HepG2 (cell line): ENCODE measurements around the gene FUOM. TPM values are rescaled to one million over a fixed set of nuclear protein-coding genes. Genes with fewer than 3 reads are reported as not detected.

Experiments used
- FOXA3 ChIP-seq: IDR thresholded peaks from 2 replicates; pipeline ENCODE4 v1.6.1; 2016; ENCODE audit warnings: missing genetic modification reagents, missing compliant biosample characterization
- FOXP4 ChIP-seq: sonication (generic); formaldehyde crosslinking; IDR thresholded peaks from 2 replicates; pipeline ENCODE4 v1.4.0; 2020; ENCODE audit warnings: missing genetic modification reagents
- HOXA3 ChIP-seq: sonication (generic); formaldehyde crosslinking; IDR thresholded peaks from 2 replicates; pipeline ENCODE4 v1.5.0; 2020; ENCODE audit warnings: missing genetic modification reagents
- MEIS2 ChIP-seq: sonication (generic); formaldehyde crosslinking; IDR thresholded peaks from 2 replicates; pipeline ENCODE4 v1.9.0; 2021; ENCODE audit warnings: mild to moderate bottlenecking, missing genetic modification reagents
- MXD3 ChIP-seq: IDR thresholded peaks from 2 replicates; pipeline ENCODE4 v1.6.1; 2016; ENCODE audit warnings: mild to moderate bottlenecking, missing biosample characterization, missing genetic modification reagents
- NFKB2 ChIP-seq: sonication (generic); formaldehyde crosslinking; IDR thresholded peaks from 2 replicates; pipeline ENCODE4 v1.4.0; 2020; ENCODE audit warnings: missing genetic modification reagents, borderline replicate concordance
- PATZ1 ChIP-seq: sonication (generic); formaldehyde crosslinking; IDR thresholded peaks from 2 replicates; pipeline ENCODE4 v1.4.0; 2020; ENCODE audit warnings: missing genetic modification reagents
- PHF8 ChIP-seq: sonication (generic); formaldehyde crosslinking; IDR thresholded peaks from 2 replicates; pipeline ENCODE4 v1.5.0; 2020; ENCODE audit warnings: missing genetic modification reagents
- PRDM15 ChIP-seq: sonication (generic); formaldehyde crosslinking; IDR thresholded peaks from 2 replicates; pipeline ENCODE4 v1.4.0; 2020; ENCODE audit warnings: missing genetic modification reagents
- SP1 ChIP-seq, 2 experiments: fragments of 450-650 bp in 1 of 2; sonication (generic) in 1 of 2; formaldehyde crosslinking in 1 of 2; IDR thresholded peaks; 2 replicates each; pipeline versions ENCODE4 v1.4.0 to v1.6.1; 2016 to 2020; ENCODE audit warnings: missing genetic modification reagents in 1 of 2
- ZFY ChIP-seq: sonication (generic); formaldehyde crosslinking; IDR thresholded peaks from 2 replicates; pipeline ENCODE4 v1.4.0; 2020; ENCODE audit warnings: missing genetic modification reagents
- ZNF160 ChIP-seq: sonication (generic); formaldehyde crosslinking; IDR thresholded peaks from 2 replicates; pipeline ENCODE4 v1.8.0; 2022; ENCODE audit warnings: mild to moderate bottlenecking, inconsistent platforms, missing genetic modification reagents
- ZNF280D ChIP-seq: sonication (generic); formaldehyde crosslinking; IDR thresholded peaks from 2 replicates; pipeline ENCODE4 v1.5.1; 2020; ENCODE audit warnings: mild to moderate bottlenecking, missing genetic modification reagents
- ZNF292 ChIP-seq: sonication (generic); formaldehyde crosslinking; IDR thresholded peaks from 2 replicates; pipeline ENCODE4 v1.8.1; 2022; ENCODE audit warnings: mild to moderate bottlenecking, low read depth, missing genetic modification reagents, borderline replicate concordance
- ZNF563 ChIP-seq: sonication (generic); formaldehyde crosslinking; IDR thresholded peaks from 2 replicates; pipeline ENCODE4 v1.8.0; 2022; ENCODE audit warnings: mild to moderate bottlenecking, moderate library complexity, missing genetic modification reagents
- ZNF607 ChIP-seq: sonication (generic); formaldehyde crosslinking; IDR thresholded peaks from 2 replicates; pipeline ENCODE4 v1.5.1; 2020; ENCODE audit warnings: missing genetic modification reagents, mild to moderate bottlenecking, borderline replicate concordance
- polyA plus RNA-seq, 8 experiments: library from polyadenylated mRNA; depleted of rRNA in 3 of 8; stranded (reverse) in 7 of 8; unstranded in 1 of 8; fragments of >200 nt; fragmentation: Illumina TruSeq in 4 of 8; extraction: Trizol in 4 of 8; gene quantifications; 2 replicates each; pipeline versions ENCODE4 v1.2.1 to v1.2.3, GENCODE V29; 2011 to 2016; ENCODE audit warnings: low read depth in 4 of 8, missing spikeins in 1 of 8, mixed read lengths in 1 of 8; ENCODE audit not compliant: insufficient read depth in 1 of 8
- total RNA-seq, 5 experiments: library from RNA; depleted of rRNA; stranded (reverse); fragments of >200 nt; fragmentation: Illumina TruSeq; extraction: Trizol; gene quantifications; 2 replicates each; pipeline ENCODE4 v1.2.3, GENCODE V29; 2016; ENCODE audit warnings: low read depth in 1 of 5

The FUOM gene
- total and polyA plus RNA-seq, 2 of the 13 experiments (the other 11 are each of a cell fraction or from before 2014, with no cell fraction given): 27.5 to 60.4 TPM

GRCh38 chr10:133318494-133319127, 39.2 kb downstream of the FUOM start (continued):
- TF ChIP-seq ZNF563 (CRISPR knock-in tag) (peak; percentile 48; the same call in 1 of the 2 replicates), ZNF160 (peak; percentile 45; the same call in 1 of the 2 replicates), PRDM15 (CRISPR knock-in tag) (0 out of 2 replicates have a peak, but pooled peaks have one; percentile 37), FOXA3 (CRISPR knock-in tag) (peak; percentile 25; the same call in 1 of the 2 replicates), SP1 (IDR thresholded peaks at IDR 0.05) (no peak), SP1 (CRISPR knock-in tag; IDR thresholded peaks at IDR 0.05) (peak; percentile 68), PATZ1 (CRISPR knock-in tag) (peak; percentile 57), FOXP4 (CRISPR knock-in tag) (0 out of 2 replicates have a peak, but pooled peaks have one; percentile 8), ZNF280D (0 out of 2 replicates have a peak, but pooled peaks have one; percentile 41), ZFY (peak; percentile 59), NFKB2 (CRISPR knock-in tag) (peak; percentile 45; the same call in 1 of the 2 replicates), ZNF607 (no peak), PHF8 (CRISPR knock-in tag) (peak; percentile 51; the same call in 1 of the 2 replicates), ZNF292 (CRISPR knock-in tag) (peak; percentile 52; the same call in 1 of the 2 replicates), HOXA3 (CRISPR knock-in tag) (peak; percentile 45; the same call in 1 of the 2 replicates), MXD3 (CRISPR knock-in tag) (0 out of 2 replicates have a peak, but pooled peaks have one; percentile 32), MEIS2 (CRISPR knock-in tag) (0 out of 2 replicates have a peak, but pooled peaks have one; percentile 41)
